BE2C (cell line): ENCODE measurements around the gene SPACA6. TPM values are rescaled to one million over a fixed set of nuclear protein-coding genes. Genes with fewer than 3 reads are reported as not detected.
"Not testable (repeated sequence)": the region's sequence is repeated elsewhere in the genome, so short reads cannot be mapped to it uniquely, and the experiment has no call there.

ENCODE experiments used
- DNase-seq: peaks from one replicate; pipeline ENCODE4 v3.0.0-alpha.2; 2020
- H3K27me3 ChIP-seq: fragments of 250-450 bp; sonication (Bioruptor Pico); 2 replicates; pipeline ENCODE4 v1.5.1; 2020; ENCODE audit warnings: mild to moderate bottlenecking
- H3K36me3 ChIP-seq: fragments of 250-450 bp; sonication (Bioruptor Pico); 2 replicates; pipeline ENCODE4 v1.5.1; 2020; ENCODE audit warnings: mild to moderate bottlenecking
- H3K4me1 ChIP-seq: fragments of 250-450 bp; sonication (Bioruptor Pico); 2 replicates; pipeline ENCODE4 v1.5.1; 2020
- H3K4me3 ChIP-seq: 2 replicates; pipeline ENCODE4 v1.5.1; 2011; ENCODE audit warnings: low read depth, low read length
- H3K9me3 ChIP-seq: fragments of 250-450 bp; sonication (Bioruptor Pico); 2 replicates; pipeline ENCODE4 v1.5.1; 2020
- polyA plus RNA-seq: library from polyadenylated mRNA; unstranded; fragments of >200 nt; gene quantifications from one replicate; pipeline ENCODE4 v1.2.1, GENCODE V29; 2012; ENCODE audit warnings: low read depth, missing spikeins; ENCODE audit not compliant: insufficient read length, insufficient read depth
- TF ChIP-seq, protein P1 (sequence below): IDR thresholded peaks from 2 replicates; pipeline ENCODE4 v1.5.1; 2012; ENCODE audit warnings: mild to moderate bottlenecking, low read depth, low read length

Gene SPACA6, protein sequence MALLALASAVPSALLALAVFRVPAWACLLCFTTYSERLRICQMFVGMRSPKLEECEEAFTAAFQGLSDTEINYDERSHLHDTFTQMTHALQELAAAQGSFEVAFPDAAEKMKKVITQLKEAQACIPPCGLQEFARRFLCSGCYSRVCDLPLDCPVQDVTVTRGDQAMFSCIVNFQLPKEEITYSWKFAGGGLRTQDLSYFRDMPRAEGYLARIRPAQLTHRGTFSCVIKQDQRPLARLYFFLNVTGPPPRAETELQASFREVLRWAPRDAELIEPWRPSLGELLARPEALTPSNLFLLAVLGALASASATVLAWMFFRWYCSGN
- polyA plus RNA-seq, result 3.6 TPM

DNA sequence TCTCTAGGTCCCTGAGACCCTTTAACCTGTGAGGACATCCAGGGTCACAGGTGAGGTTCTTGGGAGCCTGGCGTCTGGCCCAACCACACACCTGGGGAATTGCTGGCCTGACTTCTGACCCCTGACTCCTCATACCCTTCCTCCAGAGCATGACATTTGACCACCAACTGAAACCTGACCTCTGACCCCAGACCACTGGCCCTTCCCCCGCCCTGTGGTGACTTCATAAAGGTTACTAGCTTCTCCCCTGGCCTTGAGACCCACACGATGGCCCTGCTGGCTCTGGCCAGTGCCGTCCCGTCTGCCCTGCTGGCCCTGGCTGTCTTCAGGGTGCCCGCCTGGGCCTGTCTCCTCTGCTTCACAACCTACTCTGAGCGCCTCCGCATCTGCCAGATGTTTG, at the start of gene SPACA6:
Gene SPACA6, plus strand, starts transcription at position 71 of the 400 bp plus-strand sequence. Its CDS starts 197 bp downstream, at position 268.
- H3K27me3 ChIP-seq, result no peaks in the 10 kb centered on the region
- TF ChIP-seq, protein P1, sequence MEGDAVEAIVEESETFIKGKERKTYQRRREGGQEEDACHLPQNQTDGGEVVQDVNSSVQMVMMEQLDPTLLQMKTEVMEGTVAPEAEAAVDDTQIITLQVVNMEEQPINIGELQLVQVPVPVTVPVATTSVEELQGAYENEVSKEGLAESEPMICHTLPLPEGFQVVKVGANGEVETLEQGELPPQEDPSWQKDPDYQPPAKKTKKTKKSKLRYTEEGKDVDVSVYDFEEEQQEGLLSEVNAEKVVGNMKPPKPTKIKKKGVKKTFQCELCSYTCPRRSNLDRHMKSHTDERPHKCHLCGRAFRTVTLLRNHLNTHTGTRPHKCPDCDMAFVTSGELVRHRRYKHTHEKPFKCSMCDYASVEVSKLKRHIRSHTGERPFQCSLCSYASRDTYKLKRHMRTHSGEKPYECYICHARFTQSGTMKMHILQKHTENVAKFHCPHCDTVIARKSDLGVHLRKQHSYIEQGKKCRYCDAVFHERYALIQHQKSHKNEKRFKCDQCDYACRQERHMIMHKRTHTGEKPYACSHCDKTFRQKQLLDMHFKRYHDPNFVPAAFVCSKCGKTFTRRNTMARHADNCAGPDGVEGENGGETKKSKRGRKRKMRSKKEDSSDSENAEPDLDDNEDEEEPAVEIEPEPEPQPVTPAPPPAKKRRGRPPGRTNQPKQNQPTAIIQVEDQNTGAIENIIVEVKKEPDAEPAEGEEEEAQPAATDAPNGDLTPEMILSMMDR, result no peak
- H3K4me1 ChIP-seq, result peaks cover 3% of the 10 kb centered on the region; the same call in 1 of the 2 replicates
- H3K36me3 ChIP-seq, result peaks cover 53% of the 10 kb centered on the region
- H3K9me3 ChIP-seq, result no peaks in the 10 kb centered on the region
- DNase-seq, result no peak
- H3K4me3 ChIP-seq, result peak within 1 kb of the TSS; percentile 83; the same call in 1 of the 2 replicates

DNA sequence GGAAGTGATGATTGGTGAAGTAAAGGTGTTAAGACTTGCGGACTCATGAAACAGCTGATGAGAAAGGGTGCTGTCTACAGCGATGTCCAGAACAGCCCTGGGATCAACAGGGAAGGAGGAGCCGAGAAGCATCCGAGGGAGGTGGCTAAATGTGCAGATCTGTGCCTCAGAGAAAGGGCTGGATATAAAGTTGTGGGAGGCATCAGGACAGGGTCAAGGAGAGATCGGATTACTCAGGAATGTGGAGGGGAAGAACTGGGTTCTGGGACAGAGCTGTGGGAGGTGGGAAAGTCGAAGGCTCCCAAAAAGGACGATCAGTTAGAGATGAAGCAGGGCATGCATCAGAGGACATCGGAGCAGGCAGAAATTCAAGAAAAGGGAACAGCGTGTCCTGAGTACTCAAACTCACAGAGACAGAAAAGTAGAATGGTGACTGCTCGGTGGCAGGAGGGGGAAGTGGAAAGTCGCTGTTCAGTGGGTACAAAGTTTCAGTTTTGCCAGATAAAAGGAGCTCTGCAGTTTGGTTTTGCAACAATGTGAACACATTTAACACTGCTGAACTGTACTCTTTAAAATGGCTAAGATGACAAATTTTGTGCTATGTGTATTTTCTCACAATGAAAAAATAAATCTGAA, 48.4 kb upstream of the SPACA6 start:
- no peak for DNase-seq
- Histone ChIP-seq H3K9me3 (no peaks in the 10 kb centered on the region), H3K27me3 (peaks cover 63% of the 10 kb centered on the region), H3K4me3 (no peak overlapping the region), H3K4me1 (no peaks in the 10 kb centered on the region), H3K36me3 (no peaks in the 10 kb centered on the region)
- TF ChIP-seq, protein P1, result no peak

DNA sequence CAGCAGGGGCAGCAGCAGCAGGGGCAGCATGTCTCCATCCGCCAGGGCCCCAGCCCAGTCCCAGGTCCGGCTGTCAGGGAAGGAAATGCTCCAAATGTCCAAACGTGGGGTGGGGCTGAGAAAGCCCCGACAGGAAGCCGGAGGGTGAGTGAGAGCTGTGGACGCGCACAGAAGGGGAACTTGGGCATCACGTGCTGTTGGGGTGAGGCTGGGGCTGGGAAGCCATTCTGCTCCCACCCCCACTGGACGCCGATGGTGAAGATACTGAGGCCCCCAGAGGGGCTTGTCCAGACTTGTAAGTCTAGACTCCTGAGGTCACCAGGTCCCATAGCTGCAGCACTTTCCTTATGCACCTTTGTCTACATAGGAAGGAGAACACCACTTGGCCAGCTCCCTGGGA, 46.4 kb upstream of the SPACA6 start, which contains the start of gene SIGLEC14:
Gene SIGLEC14, minus strand, starts transcription at position 96 of the 400 bp plus-strand sequence. Its CDS starts 66 bp downstream, at position 30.
- DNase-seq, H3K4me3 ChIP-seq, H3K36me3 ChIP-seq, H3K9me3 ChIP-seq, H3K4me1 ChIP-seq: not testable (repeated sequence)
- H3K27me3 ChIP-seq, result peaks cover 47% of the 10 kb centered on the region

DNA sequence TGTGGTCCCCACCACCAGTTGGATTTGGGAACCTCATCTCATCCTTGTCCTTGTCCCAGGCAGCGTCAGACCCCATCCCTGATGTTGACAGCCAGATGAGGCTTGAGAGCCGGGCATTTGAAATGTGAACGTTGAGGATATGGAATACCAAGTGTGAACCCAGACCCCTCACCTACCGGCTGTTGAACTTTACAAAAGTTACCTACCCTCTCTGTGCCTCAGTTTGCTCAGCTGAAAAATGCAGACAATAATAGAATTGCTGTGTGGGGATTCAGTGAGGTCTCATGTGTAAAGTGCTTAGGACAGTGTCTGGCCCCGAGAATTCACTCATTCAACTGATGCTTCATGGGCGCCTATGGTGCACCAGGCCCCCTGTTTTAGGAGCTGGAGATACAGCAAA, 45.8 kb upstream of the SPACA6 start:
- DNase-seq, result no peak
- H3K9me3 ChIP-seq, result no peaks in the 10 kb centered on the region
- H3K36me3 ChIP-seq, result no peaks in the 10 kb centered on the region
- TF ChIP-seq, protein P1, result no peak
- no peak overlapping the region for H3K4me3 ChIP-seq
- no peaks in the 10 kb centered on the region for H3K4me1 ChIP-seq
- H3K27me3 ChIP-seq, result peaks cover 43% of the 10 kb centered on the region

DNA sequence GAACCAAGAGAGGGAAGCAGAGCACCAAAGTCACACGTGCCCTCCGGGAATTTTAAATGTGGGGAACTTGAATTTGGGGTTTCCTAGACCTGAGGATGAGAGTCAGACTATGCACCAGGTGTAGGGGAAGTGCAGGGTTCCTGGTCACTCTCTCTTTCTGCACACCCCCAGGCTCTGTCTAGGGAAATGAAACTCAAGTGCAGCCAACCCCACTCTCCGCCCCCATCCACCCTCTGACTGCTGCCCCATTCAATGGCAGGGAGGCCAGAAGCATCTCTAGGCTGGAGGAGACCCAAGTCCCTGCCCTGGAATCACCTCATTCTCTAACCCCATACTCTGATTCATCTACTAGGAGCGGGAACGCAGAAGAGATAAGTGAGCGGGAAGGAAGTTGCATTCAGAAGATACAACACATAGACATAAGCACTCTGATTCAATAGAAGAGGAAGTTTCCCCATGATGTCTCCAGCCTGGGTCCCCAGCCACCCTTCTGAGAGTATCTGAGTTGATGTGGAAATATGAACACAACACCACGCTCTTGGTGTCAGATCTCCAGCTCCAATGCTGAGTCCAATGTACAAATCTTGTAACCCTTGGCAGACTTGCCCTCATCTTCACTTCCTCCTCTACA, 41.8 kb upstream of the SPACA6 start:
- H3K4me1 ChIP-seq, result no peaks in the 10 kb centered on the region
- no peaks in the 10 kb centered on the region; the same call in 1 of the 2 replicates for H3K9me3 ChIP-seq
- no peak for DNase-seq
- H3K4me3 ChIP-seq, result no peak overlapping the region
- H3K36me3 ChIP-seq, result no peaks in the 10 kb centered on the region
- peaks cover 25% of the 10 kb centered on the region for H3K27me3 ChIP-seq
- TF ChIP-seq, protein P1, result no peak

DNA sequence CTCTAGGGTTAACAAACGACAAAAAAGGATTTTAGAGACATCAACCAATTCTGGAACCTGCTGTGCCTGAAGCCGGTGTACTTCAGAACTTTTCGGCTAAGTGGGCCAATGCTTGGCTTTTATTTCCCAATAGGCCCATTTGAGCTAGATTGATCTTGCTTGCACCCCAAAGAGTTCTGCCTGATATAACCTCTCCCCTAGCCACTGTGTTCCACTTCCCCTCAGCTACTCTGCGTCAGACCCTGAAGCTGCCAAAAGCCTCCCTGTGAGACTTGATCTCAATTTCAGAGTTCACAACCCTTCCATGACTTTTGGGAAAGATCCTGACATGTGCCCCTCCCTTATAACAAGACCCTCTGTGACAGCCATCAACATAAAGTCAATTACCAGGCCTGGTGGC, 40.9 kb upstream of the SPACA6 start:
- H3K27me3 ChIP-seq, result peaks cover 19% of the 10 kb centered on the region
- DNase-seq, result no peak
- no peaks in the 10 kb centered on the region; the same call in 1 of the 2 replicates for H3K9me3 ChIP-seq
- TF ChIP-seq, protein P1, result no peak
- no peaks in the 10 kb centered on the region for H3K36me3 ChIP-seq
- H3K4me3 ChIP-seq, result no peak overlapping the region
- no peaks in the 10 kb centered on the region for H3K4me1 ChIP-seq
